ENCODE results near the gene KRTAP25-1. TPM values are rescaled to one million over a fixed set of nuclear protein-coding genes. Genes with fewer than 3 reads are reported as not detected.

Gene KRTAP25-1
- total RNA-seq, 3 donors from 2014 or later (not counting 1 experiment from before 2014, with no cell fraction given): not detected

DNA sequence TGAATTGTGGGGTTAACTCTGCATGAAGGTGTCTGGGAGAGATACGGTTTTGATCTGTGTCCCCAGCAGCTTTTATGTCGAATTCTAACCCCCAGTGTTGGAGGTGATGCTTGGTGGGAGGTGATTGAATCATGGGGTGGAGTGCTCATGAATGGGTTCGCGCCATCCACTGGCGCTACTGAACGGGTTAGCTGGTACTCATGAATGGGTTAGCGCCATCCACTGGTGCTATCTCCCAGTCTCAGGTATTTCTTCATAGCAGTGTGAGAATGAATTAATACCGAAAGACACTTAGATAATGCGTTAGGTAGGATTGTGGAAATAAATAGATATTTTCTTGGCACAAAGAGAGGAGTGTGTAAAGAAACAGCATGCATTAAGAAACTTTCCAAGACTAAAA, 40.5 kb downstream of the KRTAP25-1 start:
- no peaks in the 10 kb centered on the region for H3K4me1 Mint-ChIP-seq
- H3K36me3 ChIP-seq (ENCODE audit: control insufficient read depth, insufficient read depth, low read length): no peaks in the 10 kb centered on the region
- intact Hi-C loops (cut with micrococcal nuclease): no loop called here

DNA sequence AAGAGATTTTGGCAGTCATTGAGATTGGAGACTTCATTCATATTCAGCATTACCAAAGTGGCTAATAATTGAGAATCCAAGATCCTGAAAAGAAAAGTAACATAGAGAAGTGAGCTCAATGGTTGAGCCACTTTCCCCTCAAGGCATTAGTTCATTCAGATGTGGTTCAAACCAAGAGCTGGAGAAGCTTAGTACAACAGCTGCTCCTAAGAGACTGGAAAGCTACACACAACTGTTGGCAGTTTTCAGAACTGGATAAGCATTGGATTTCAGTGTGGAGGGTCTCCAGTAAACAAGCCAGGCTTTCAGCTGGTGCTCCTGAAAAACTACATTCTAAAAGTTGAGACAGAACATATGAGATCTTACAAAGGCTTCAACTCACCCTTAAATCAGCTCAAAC, 44.3 kb downstream of the KRTAP25-1 start:
- Histone ChIP-seq H3K36me3 (ENCODE audit: control insufficient read depth, insufficient read depth, low read length) (no peaks in the 10 kb centered on the region), H3K4me1 (ENCODE audit: control insufficient read depth, insufficient read depth, low read length) (no peaks in the 10 kb centered on the region), H3K9me3 (ENCODE audit: control insufficient read depth, insufficient read depth, low read length) (no peaks in the 10 kb centered on the region), H3K27ac (ENCODE audit: low read length) (no peak overlapping the region), H3K4me3 (ENCODE audit: low read length) (no peak overlapping the region), H3K27me3 (ENCODE audit: control insufficient read depth, insufficient read depth, low read length) (no peaks in the 10 kb centered on the region)
- no peak for DNase-seq
- ATAC-seq: no peak
- no peaks in the 10 kb centered on the region for H3K4me1 Mint-ChIP-seq
- no peaks in the 10 kb centered on the region for H3K27me3 Mint-ChIP-seq (ENCODE audit: low read depth in 2 of 2)
- H3K4me3 Mint-ChIP-seq: no peak overlapping the region
- peaks cover 0 to 5% of the 10 kb centered on the region in 2 donors for H3K9me3 Mint-ChIP-seq
- H3K27ac Mint-ChIP-seq: no peak overlapping the region
- intact Hi-C loops (cut with micrococcal nuclease): no loop called here
- peaks cover 15% of the 10 kb centered on the region for H3K36me3 Mint-ChIP-seq
- TF ChIP-seq, protein P1, sequence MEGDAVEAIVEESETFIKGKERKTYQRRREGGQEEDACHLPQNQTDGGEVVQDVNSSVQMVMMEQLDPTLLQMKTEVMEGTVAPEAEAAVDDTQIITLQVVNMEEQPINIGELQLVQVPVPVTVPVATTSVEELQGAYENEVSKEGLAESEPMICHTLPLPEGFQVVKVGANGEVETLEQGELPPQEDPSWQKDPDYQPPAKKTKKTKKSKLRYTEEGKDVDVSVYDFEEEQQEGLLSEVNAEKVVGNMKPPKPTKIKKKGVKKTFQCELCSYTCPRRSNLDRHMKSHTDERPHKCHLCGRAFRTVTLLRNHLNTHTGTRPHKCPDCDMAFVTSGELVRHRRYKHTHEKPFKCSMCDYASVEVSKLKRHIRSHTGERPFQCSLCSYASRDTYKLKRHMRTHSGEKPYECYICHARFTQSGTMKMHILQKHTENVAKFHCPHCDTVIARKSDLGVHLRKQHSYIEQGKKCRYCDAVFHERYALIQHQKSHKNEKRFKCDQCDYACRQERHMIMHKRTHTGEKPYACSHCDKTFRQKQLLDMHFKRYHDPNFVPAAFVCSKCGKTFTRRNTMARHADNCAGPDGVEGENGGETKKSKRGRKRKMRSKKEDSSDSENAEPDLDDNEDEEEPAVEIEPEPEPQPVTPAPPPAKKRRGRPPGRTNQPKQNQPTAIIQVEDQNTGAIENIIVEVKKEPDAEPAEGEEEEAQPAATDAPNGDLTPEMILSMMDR (IDR thresholded peaks at IDR 0.05): no peak

More for the DNA sequence above, 40.5 kb downstream of the KRTAP25-1 start:
- Mint-ChIP-seq H3K4me3 (no peak overlapping the region), H3K36me3 (peaks cover 15% of the 10 kb centered on the region), H3K9me3 (peaks cover 7 to 12% of the 10 kb centered on the region in 2 donors), H3K27me3 (ENCODE audit: low read depth in 2 of 2) (no peaks in the 10 kb centered on the region), H3K27ac (no peak overlapping the region)
- Histone ChIP-seq H3K9me3 (ENCODE audit: control insufficient read depth, insufficient read depth, low read length) (no peaks in the 10 kb centered on the region), H3K4me1 (ENCODE audit: control insufficient read depth, insufficient read depth, low read length) (no peaks in the 10 kb centered on the region), H3K27ac (ENCODE audit: low read length) (no peak overlapping the region), H3K4me3 (ENCODE audit: low read length) (no peak overlapping the region), H3K27me3 (ENCODE audit: control insufficient read depth, insufficient read depth, low read length) (no peaks in the 10 kb centered on the region)
- 90% methylated on average over 9 of the region's 9 CpGs for WGBS (ENCODE audit: insufficient coverage)
- ATAC-seq (no peak), DNase-seq (no peak)
- TF ChIP-seq, protein P1 (IDR thresholded peaks at IDR 0.05): no peak

DNA sequence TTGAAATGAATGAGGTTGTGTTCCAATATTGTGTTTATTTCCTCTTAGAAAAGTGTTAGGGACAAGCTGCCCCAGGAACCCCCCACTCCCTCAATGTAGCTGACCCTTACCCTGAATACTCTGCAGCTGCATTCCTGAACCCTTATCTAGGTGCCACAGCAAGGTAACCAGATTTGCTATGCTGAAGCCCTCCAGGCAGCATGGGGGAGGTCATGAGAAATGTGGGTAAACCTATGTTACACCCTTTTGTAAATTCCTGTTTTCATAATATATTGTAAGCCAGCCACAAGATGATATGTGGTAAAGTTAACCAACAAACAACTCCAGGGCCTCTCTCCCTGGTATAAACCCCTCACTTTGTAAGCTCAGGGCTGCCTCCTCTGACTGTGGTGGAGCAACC, 45.6 kb downstream of the KRTAP25-1 start:
- no peaks in the 10 kb centered on the region for H3K4me1 Mint-ChIP-seq
- intact Hi-C loops (cut with micrococcal nuclease): no loop called here
- no peak overlapping the region for H3K4me3 ChIP-seq (ENCODE audit: low read length)

DNA sequence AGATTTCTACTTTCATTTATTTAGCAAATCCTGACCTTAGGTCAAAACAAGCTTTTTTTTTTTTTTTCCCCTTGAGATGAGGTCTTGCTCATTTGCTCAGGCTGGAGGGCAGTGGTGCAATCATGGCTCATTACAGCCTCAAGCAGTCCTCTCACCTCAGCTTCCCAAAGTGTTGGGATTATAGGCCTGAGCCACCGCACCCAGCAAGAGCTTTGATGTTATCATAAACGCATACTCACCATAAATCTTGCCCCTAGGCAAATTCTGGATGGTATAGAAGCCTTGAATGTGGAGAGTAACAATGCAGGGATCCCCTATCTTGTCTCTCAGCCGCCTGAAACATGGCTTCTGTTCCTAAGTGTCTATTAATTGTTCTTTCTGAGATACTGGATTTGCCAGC, 48.7 kb downstream of the KRTAP25-1 start:
- H3K27me3 Mint-ChIP-seq (ENCODE audit: low read depth in 2 of 2): no peaks in the 10 kb centered on the region

More for the DNA sequence above, 45.6 kb downstream of the KRTAP25-1 start:
- Histone ChIP-seq H3K4me1 (ENCODE audit: control insufficient read depth, insufficient read depth, low read length) (no peaks in the 10 kb centered on the region), H3K36me3 (ENCODE audit: control insufficient read depth, insufficient read depth, low read length) (no peaks in the 10 kb centered on the region), H3K27ac (ENCODE audit: low read length) (no peak overlapping the region), H3K27me3 (ENCODE audit: control insufficient read depth, insufficient read depth, low read length) (no peaks in the 10 kb centered on the region), H3K9me3 (ENCODE audit: control insufficient read depth, insufficient read depth, low read length) (no peaks in the 10 kb centered on the region)
- Mint-ChIP-seq H3K4me3 (no peak overlapping the region), H3K27ac (no peak overlapping the region), H3K36me3 (peaks cover 15% of the 10 kb centered on the region), H3K9me3 (peaks cover 2 to 5% of the 10 kb centered on the region in 2 donors), H3K27me3 (ENCODE audit: low read depth in 2 of 2) (no peaks in the 10 kb centered on the region)
- ATAC-seq (no peak), DNase-seq (no peak)
- TF ChIP-seq, protein P1 (IDR thresholded peaks at IDR 0.05): no peak

More for the DNA sequence above, 48.7 kb downstream of the KRTAP25-1 start:
- TF ChIP-seq, protein P1 (IDR thresholded peaks at IDR 0.05): no peak
- no peaks in the 10 kb centered on the region for H3K36me3 ChIP-seq (ENCODE audit: control insufficient read depth, insufficient read depth, low read length)
- no peaks in the 10 kb centered on the region for H3K27me3 ChIP-seq (ENCODE audit: control insufficient read depth, insufficient read depth, low read length)
- intact Hi-C loops (cut with micrococcal nuclease): no loop called here
- no peak for DNase-seq
- H3K4me3 ChIP-seq (ENCODE audit: low read length): no peak overlapping the region
- ATAC-seq: no peak
- H3K4me1 Mint-ChIP-seq: no peaks in the 10 kb centered on the region
- H3K4me3 Mint-ChIP-seq: no peak overlapping the region
- 78% methylated on average over 1 of the region's 3 CpGs for WGBS (ENCODE audit: insufficient coverage)
- no peaks in the 10 kb centered on the region for H3K4me1 ChIP-seq (ENCODE audit: control insufficient read depth, insufficient read depth, low read length)
- H3K9me3 Mint-ChIP-seq: peaks cover 2 to 3% of the 10 kb centered on the region in 2 donors
- H3K9me3 ChIP-seq (ENCODE audit: control insufficient read depth, insufficient read depth, low read length): no peaks in the 10 kb centered on the region
- H3K36me3 Mint-ChIP-seq: peaks cover 15% of the 10 kb centered on the region
- no peak overlapping the region for H3K27ac ChIP-seq (ENCODE audit: low read length)
- H3K27ac Mint-ChIP-seq: no peak overlapping the region

Data from natural killer cell (primary cell).